Body of pancreas (tissue), 4 donors: Measurements from ENCODE around the gene KRT86.

Experiments used
- POLR2A ChIP-seq, 3 donors: fragments of 450-650 bp; IDR thresholded peaks; one replicate each; pipeline ENCODE4 v1.6.1; 2016; ENCODE audit warnings: antibody characterized with exemption in 3 of 3, mild to moderate bottlenecking in 2 of 3
- TF ChIP-seq, protein P1 (sequence below), 7 experiments: fragments of 450-650 bp in 4 of 7; fragments of 200-600 bp in 3 of 7; sonication (generic) in 3 of 7; IDR thresholded peaks; one replicate each; pipeline ENCODE4 v1.5.1; 2016 to 2019; ENCODE audit warnings: antibody characterized with exemption in 7 of 7

DNA sequence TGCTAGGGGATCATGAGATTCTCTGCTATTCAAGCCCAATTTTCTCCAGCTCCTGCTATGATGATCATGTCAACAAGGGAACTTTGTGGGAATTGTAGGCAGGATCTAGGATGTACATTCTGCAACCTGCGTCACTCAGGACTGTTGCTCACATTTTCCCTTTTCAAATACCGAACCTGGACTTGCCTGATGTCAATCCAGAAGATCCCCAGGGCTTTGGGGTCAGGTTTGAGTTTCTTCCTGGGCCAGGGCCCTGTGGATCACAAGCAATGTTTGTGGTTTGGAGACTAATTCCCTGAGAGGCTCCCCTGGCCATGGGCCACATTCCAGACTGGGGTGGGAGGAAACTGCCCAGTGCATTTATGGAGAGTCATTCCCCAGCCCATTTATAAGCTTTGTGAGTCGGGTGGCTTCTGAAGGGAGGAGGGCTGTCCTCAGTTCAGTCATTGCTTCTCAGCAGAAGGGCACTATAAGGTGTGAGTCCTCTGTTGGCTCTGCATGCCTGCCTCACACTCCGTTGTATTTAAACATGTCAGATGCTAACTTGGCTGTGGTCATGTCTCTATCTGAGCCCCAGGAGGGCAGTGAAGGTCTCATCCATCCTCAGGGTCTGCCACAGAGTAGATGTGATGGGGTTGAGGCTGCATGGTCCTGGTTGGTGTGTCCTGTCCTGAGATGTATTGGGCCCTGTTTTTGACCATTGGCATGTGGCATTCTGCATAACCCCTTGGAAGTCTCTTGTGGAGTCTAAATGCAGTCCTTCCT lies 6.5 kb downstream of the KRT86 start:
- TF ChIP-seq, protein P1, sequence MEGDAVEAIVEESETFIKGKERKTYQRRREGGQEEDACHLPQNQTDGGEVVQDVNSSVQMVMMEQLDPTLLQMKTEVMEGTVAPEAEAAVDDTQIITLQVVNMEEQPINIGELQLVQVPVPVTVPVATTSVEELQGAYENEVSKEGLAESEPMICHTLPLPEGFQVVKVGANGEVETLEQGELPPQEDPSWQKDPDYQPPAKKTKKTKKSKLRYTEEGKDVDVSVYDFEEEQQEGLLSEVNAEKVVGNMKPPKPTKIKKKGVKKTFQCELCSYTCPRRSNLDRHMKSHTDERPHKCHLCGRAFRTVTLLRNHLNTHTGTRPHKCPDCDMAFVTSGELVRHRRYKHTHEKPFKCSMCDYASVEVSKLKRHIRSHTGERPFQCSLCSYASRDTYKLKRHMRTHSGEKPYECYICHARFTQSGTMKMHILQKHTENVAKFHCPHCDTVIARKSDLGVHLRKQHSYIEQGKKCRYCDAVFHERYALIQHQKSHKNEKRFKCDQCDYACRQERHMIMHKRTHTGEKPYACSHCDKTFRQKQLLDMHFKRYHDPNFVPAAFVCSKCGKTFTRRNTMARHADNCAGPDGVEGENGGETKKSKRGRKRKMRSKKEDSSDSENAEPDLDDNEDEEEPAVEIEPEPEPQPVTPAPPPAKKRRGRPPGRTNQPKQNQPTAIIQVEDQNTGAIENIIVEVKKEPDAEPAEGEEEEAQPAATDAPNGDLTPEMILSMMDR (IDR thresholded peaks at IDR 0.05): no peak
- no peak for TF ChIP-seq POLR2A (IDR thresholded peaks at IDR 0.05)
